Stomach (tissue), 9 donors: Measurements from ENCODE around the gene KDELR1. TPM values are rescaled to one million over a fixed set of nuclear protein-coding genes. Genes with fewer than 3 reads are reported as not detected.

Experiments used
- DNase-seq, 2 donors: peaks; one replicate each; pipeline versions ENCODE4 v3.0.0 to v3.0.0-alpha.2; 2013 to 2019
- H3K27ac ChIP-seq, 5 donors: fragments of 200-600 bp in 4 of 5; sonication (generic) in 4 of 5; one replicate each; pipeline ENCODE4 v1.5.1; 2013 to 2019; ENCODE audit warnings: mild to moderate bottlenecking in 1 of 5, moderate library complexity in 1 of 5
- H3K27me3 ChIP-seq, 3 donors: fragments of 200-600 bp; sonication (generic); one replicate each; pipeline ENCODE4 v1.5.1; 2017 to 2019; ENCODE audit warnings: mixed run types in 1 of 3
- H3K36me3 ChIP-seq, 4 donors: fragments of 200-600 bp; sonication (generic); 1 replicate in 3 of 4; 2 replicates in 1 of 4; pipeline ENCODE4 v1.5.1; 2016 to 2019
- H3K4me1 ChIP-seq, 4 donors: fragments of 200-600 bp; sonication (generic); one replicate each; pipeline ENCODE4 v1.5.1; 2016 to 2019
- H3K4me3 ChIP-seq, 4 donors: fragments of 200-600 bp; sonication (generic) in 3 of 4; one replicate each; pipeline ENCODE4 v1.5.1; 2016 to 2019; ENCODE audit warnings: mild to moderate bottlenecking in 1 of 4
- H3K9me3 ChIP-seq, 4 donors: fragments of 200-600 bp; sonication (generic); one replicate each; pipeline ENCODE4 v1.5.1; 2016 to 2019
- CTCF ChIP-seq, 7 experiments: fragments of 450-650 bp in 4 of 7; fragments of 200-600 bp in 3 of 7; sonication (generic) in 3 of 7; IDR thresholded peaks; one replicate each; pipeline ENCODE4 v1.5.1; 2016 to 2019; ENCODE audit warnings: antibody characterized with exemption in 7 of 7, control low read depth in 2 of 7, mild to moderate bottlenecking in 1 of 7
- EP300 ChIP-seq: sonication (generic); formaldehyde crosslinking; IDR thresholded peaks from one replicate; pipeline ENCODE4 v1.6.1; 2017; ENCODE audit warnings: antibody characterized with exemption
- POLR2A ChIP-seq, 4 donors: fragments of 450-650 bp; IDR thresholded peaks; one replicate each; pipeline ENCODE4 v1.6.1; 2016; ENCODE audit warnings: antibody characterized with exemption in 4 of 4, control low read depth in 2 of 4, mild to moderate bottlenecking in 1 of 4, moderate library complexity in 1 of 4
- POLR2AphosphoS5 ChIP-seq, 3 donors: sonication (generic); formaldehyde crosslinking; IDR thresholded peaks; one replicate each; pipeline ENCODE4 v1.6.1; 2016; ENCODE audit warnings: antibody characterized with exemption in 3 of 3
- WGBS, 5 donors: extraction: QIAGEN DNeasy Blood & Tissue Kit in 3 of 5; methylation state at CpG; one replicate each; pipeline versions ENCODE4 v1.1.5 to v1.1.7; 2013 to 2018; 5-methylcytosine and 5-hydroxymethylcytosine counted together
- intact Hi-C: fragments of 100-400 bp; cut with DNase I; formaldehyde crosslinking; loops from one replicate; pipeline ENCODE4 v1.15.1; 2023; ENCODE audit warnings: low total_unique reads
- polyA plus RNA-seq, 3 donors: library from polyadenylated mRNA; stranded (reverse); fragments of 200-250 nt; gene quantifications; one replicate each; pipeline ENCODE4 v1.2.3, GENCODE V29; 2013
- total RNA-seq, 5 donors: library from RNA; depleted of rRNA; stranded (reverse); fragments of >200 nt; gene quantifications; one replicate each; pipeline versions ENCODE4 v1.1.0 to v1.2.3, GENCODE V29; 2014 to 2016
- donor health status: healthy with polysubstance abuse.
- donor health status: Bipolar disorder and iron deficiency.
- donor health status: healthy.

The KDELR1 gene
- total and polyA plus RNA-seq, 8 donors, result 45.8 to 123 (median 70.9) TPM

GRCh38 chr19:48401287-48401686 lies 9.9 kb upstream of the KDELR1 start:
- WGBS, 5 donors, result 68 to 85% (median 73%) methylated on average over 5 of the region's 5 CpGs
- intact Hi-C loops, result no loop called here
- H3K4me3 ChIP-seq, result no peak overlapping the region
- no peak overlapping the region for H3K27ac ChIP-seq
- H3K27me3 ChIP-seq, result peaks cover 9 to 41% (median 19%) of the 10 kb centered on the region in 3 donors
- H3K9me3 ChIP-seq, result peaks cover 0 to 5% (median 0%) of the 10 kb centered on the region in 4 donors
- no peaks in the 10 kb centered on the region for H3K36me3 ChIP-seq
- DNase-seq, result no peak
- peaks cover 6 to 28% (median 17%) of the 10 kb centered on the region in 4 donors for H3K4me1 ChIP-seq
- no peak for TF ChIP-seq EP300
- TF ChIP-seq POLR2A (IDR thresholded peaks at IDR 0.05), result no peak
- TF ChIP-seq CTCF (IDR thresholded peaks at IDR 0.05), result no peak
- no peak for TF ChIP-seq POLR2AphosphoS5 (IDR thresholded peaks at IDR 0.05)

GRCh38 chr19:48400018-48400742 lies 8.8 kb upstream of the KDELR1 start:
- Histone ChIP-seq H3K27ac (peak overlapping the region; percentile 3 to 60 (median 33)), H3K4me1 (peaks cover 6 to 29% (median 17%) of the 10 kb centered on the region in 4 donors), H3K36me3 (no peaks in the 10 kb centered on the region), H3K9me3 (no peaks in the 10 kb centered on the region), H3K27me3 (peaks cover 18 to 42% (median 30%) of the 10 kb centered on the region in 3 donors), H3K4me3 (peak overlapping the region in 2 of 4 donors; percentile 17 to 19)
- intact Hi-C loops, result no loop called here
- DNase-seq, result peak; percentile 61 to 75
- TF ChIP-seq CTCF (IDR thresholded peaks at IDR 0.05) (no peak), POLR2AphosphoS5 (IDR thresholded peaks at IDR 0.05) (no peak), POLR2A (IDR thresholded peaks at IDR 0.05) (no peak), EP300 (no peak)
- 30 to 45% (median 37%) methylated on average over 13 to 14 of the region's 14 CpGs for WGBS, 5 donors

- Histone ChIP-seq H3K4me1 (peaks cover 17 to 44% (median 31%) of the 10 kb centered on the region in 4 donors), H3K4me3 (peak overlapping the region; percentile 27 to 41 (median 40)), H3K27ac (peak overlapping the region in 3 of 5 donors; percentile 44 to 65 (median 60)), H3K9me3 (no peaks in the 10 kb centered on the region), H3K27me3 (peaks cover 31 to 54% (median 45%) of the 10 kb centered on the region in 3 donors), H3K36me3 (no peaks in the 10 kb centered on the region)
- TF ChIP-seq POLR2AphosphoS5 (IDR thresholded peaks at IDR 0.05) (peak in 2 of 3 donors; percentile 37 to 58), CTCF (IDR thresholded peaks at IDR 0.05) (no peak)
- 5 to 21% (median 9%) methylated on average over 24 to 104 of the region's 104 CpGs for WGBS, 5 donors
- intact Hi-C loops, result no loop called here
- peak; percentile 78 to 90 for DNase-seq
These were observed 7.3 kb upstream of the KDELR1 start for GRCh38 chr19:48398375-48399235.

GRCh38 chr19:48398102-48398374 lies 6.7 kb upstream of the KDELR1 start:
- peaks cover 34 to 59% (median 51%) of the 10 kb centered on the region in 3 donors for H3K27me3 ChIP-seq
- H3K4me1 ChIP-seq, result peaks cover 21 to 47% (median 35%) of the 10 kb centered on the region in 4 donors
- intact Hi-C loops, result no loop called here
- H3K27ac ChIP-seq, result peak overlapping the region in 2 of 5 donors; percentile 12 to 65
- TF ChIP-seq POLR2A (IDR thresholded peaks at IDR 0.05) (no peak), CTCF (IDR thresholded peaks at IDR 0.05) (no peak), EP300 (no peak)
- no peak for DNase-seq
- peak overlapping the region; percentile 27 to 41 (median 40) for H3K4me3 ChIP-seq
- H3K9me3 ChIP-seq, result no peaks in the 10 kb centered on the region
- WGBS, 5 donors, result 3 to 6% (median 4%) methylated on average over 17 of the region's 17 CpGs
- H3K36me3 ChIP-seq, result no peaks in the 10 kb centered on the region
